NCI-H2107 treated with DMSO at 0.1 percent for 48 hours (cell line): Measurements from ENCODE around the gene PMS1.
A peak's percentile ranks its signal among the peaks of the same experiment; 100 is the strongest.
"Not testable (repeated sequence)": the region's sequence is repeated elsewhere in the genome, so short reads cannot be mapped to it uniquely, and the experiment has no call there.

ENCODE experiments used
- DNase-seq: peaks from one replicate; lab custom pipeline; 2025; ENCODE audit not compliant: unreplicated experiment; lab: John Stamatoyannopoulos, UW

The PMS1 gene

GRCh38 chr2:189783927-189784867 lies at the start of gene PMS1, which contains the start of gene ORMDL1:
Gene PMS1 (plus strand): TSS chr2:189784450. CDS start chr2:189791810, 7,360 bp downstream.
Gene ORMDL1 (minus strand): TSS chr2:189784339. CDS start chr2:189782595, 1,744 bp downstream.
- peak; percentile 88 for DNase-seq

- peak; percentile 31 for DNase-seq
These were observed 33.1 kb upstream of the PMS1 start for GRCh38 chr2:189751080-189751658.

- DNase-seq = no peak
These were observed 27.8 kb upstream of the PMS1 start for GRCh38 chr2:189756311-189756952.

- not testable (repeated sequence) for DNase-seq
These were observed 24.1 kb upstream of the PMS1 start for GRCh38 chr2:189760154-189760553.

- no peak for DNase-seq
These were observed 22.1 kb upstream of the PMS1 start for GRCh38 chr2:189762229-189762550.

GRCh38 chr2:189762551-189763298 lies 21.5 kb upstream of the PMS1 start, which contains the start of gene OSGEPL1:
Gene OSGEPL1 (minus strand): TSS chr2:189762792. CDS start chr2:189761640, 1,152 bp downstream.
- DNase-seq = peak; percentile 95

- no peak for DNase-seq
These were observed 20.2 kb upstream of the PMS1 start for GRCh38 chr2:189763908-189764661.

GRCh38 chr2:189770590-189771322 lies 13.5 kb upstream of the PMS1 start:
- DNase-seq = no peak

- DNase-seq = no peak
These were observed 12.0 kb upstream of the PMS1 start for GRCh38 chr2:189772212-189772611.

GRCh38 chr2:189782221-189782671 lies 2.0 kb upstream of the PMS1 start:
- no peak for DNase-seq

- DNase-seq = peak; percentile 11
These were observed 761 bp upstream of the PMS1 start for GRCh38 chr2:189783451-189783926.

GRCh38 chr2:189791338-189792042 lies 7.2 kb downstream of the PMS1 start:
- DNase-seq = no peak

- DNase-seq = no peak
These were observed 10.1 kb downstream of the PMS1 start for GRCh38 chr2:189794310-189794709.

- DNase-seq = no peak
These were observed 13.7 kb downstream of the PMS1 start for GRCh38 chr2:189797902-189798301.

GRCh38 chr2:189798312-189799029 lies 14.2 kb downstream of the PMS1 start:
- DNase-seq = peak; percentile 20

- DNase-seq = no peak
These were observed 14.7 kb downstream of the PMS1 start for GRCh38 chr2:189799030-189799331.

GRCh38 chr2:189799531-189799930 lies 15.3 kb downstream of the PMS1 start:
- DNase-seq = no peak

- DNase-seq = no peak
These were observed 18.2 kb downstream of the PMS1 start for GRCh38 chr2:189802396-189802912.
